COLO829 (cell line): ENCODE results near the gene MAG.

Experiments
- DNase-seq: peaks from one replicate; pipeline ENCODE4 v3.0.0; 2012; ENCODE audit warnings: low spot score

MAG gene

GRCh38 chr19:35363001-35363590 lies 71.1 kb downstream of the MAG start:
- DNase-seq = no peak
